SKM-1 (cell line): Measurements from ENCODE around the gene TTC16.

Source experiments
- DNase-seq: peaks from one replicate; lab custom pipeline; 2025; ENCODE audit not compliant: unreplicated experiment; lab: John Stamatoyannopoulos, UW

Gene TTC16

DNA sequence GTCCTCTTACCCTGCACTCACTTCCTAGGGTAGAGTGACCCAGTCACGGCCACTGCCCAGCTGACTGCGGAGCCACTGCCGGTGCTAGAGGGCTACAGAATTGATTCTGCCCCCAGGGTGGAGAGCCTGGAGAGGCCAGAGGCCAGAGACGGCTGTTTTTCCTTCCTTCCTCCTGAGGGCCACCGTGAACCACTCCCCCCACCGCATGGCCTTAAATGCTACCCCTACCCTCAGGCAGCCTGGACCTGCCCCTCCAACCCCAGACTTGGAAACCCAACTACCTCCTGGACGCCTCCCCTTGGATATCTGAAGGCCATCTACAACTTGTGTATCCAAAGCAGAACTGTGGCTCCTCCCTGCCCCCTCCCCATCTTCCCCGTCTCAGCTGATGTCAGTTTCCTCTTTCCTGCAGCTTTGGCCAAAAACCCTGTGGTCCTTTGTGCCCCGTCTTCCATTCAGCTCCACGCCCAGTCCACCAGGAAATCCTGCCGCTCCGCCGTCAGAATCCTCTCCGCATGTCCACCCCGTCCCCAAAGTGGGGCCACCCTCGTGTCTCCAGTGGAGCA, 46.3 kb downstream of the TTC16 start:
- DNase-seq, result peak; percentile 49

DNA sequence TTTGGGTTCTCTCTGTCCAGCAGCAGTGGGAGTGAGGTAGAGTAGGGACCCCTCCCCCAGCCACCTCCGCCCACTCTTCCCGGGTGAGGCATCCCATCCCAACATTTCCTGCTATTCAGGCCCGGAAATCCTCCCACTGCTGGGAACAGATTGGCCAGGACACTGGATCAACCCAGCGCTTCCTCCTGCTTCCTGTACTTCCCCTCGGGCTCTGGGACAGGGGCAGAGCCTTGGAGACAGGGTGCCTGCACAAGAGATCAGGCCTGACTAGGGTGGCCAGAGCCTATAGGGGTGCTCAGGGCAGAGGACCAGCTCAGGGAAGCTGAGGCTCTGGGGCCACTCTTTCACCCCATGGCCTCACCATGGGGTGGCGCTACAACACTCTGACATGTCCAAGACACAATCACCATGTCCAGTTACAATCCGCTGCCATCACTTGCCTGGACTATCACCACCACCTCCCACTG, 48.1 kb downstream of the TTC16 start:
- no peak for DNase-seq

DNA sequence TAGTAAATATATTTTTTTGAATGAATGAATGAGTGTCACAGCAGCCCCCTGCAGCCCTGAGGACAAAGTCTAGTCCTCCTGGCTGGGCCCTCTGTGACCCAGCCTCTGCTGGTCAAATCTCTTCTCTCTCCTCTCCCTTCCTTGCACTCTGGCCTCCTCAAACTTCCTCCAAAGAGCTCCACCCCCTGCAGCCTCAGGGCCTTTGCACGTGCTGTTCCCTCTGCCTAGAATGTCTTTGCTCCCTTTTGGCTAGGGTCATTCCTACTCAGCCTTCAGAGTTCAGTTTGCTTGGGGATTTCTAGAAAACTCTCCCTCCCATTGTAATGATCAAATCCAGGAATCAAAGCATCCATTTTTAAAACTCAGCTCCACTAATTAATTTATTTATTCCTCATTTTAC, 49.5 kb downstream of the TTC16 start:
- no peak for DNase-seq

DNA sequence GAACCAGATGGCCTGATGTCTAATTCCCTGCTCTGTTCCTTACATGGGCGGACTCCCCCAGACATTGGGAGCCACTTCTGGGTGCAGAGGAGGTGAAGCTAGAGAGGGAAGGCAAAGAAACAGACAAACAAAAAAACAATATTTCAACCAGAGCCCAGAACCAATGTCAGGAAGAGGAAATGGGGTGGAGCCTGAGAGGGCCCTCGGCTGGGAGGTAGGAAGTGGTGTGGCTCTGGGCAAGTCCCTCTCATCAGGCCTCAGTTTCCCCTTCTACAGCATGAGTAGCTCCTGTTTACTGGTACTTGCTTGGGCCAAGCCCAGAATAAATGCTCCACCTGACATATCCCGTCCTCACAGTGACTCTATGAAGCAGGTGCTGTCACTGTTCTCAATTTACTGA, 51.5 kb downstream of the TTC16 start:
- DNase-seq, result no peak

DNA sequence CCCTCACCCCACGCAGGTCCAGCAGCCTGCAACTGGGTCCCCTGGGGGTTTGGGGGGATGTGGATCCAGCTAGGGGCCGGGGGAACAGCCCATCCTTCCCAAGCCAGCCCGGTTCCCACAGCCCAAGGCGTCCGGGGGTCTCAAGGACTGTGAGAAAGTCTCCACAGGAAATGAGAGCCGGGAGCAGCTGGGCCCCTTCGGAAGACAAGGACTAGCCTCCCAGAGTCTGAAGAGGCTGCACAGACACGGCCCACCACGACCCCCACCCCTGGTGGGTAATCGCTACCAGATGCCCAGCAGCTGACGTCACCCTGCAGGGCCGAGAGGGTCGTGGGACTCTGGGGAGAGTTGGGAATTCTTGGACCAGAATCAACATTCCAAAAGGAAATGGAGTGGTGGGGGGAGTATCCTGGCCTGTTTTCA, 52.0 kb downstream of the TTC16 start:
- DNase-seq, result no peak

DNA sequence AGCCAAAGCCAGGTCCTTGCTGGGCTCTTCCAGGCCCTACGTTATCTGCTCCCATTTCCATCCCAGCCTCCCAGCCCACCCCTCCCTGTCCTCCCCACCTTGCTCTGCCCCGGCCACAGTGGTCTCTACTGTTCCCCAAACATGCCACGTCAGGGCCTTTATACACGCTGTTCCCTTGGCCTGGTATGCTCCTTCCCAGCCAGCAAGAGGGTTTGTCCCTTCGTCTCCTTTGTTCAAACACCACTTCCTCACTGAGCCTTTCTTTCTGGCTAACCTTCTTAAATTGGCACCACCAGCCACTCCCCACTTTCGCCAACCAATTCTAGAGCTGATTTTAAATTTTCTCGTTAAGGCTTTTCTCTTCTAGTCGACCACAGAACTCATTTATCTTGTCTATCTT, 52.8 kb downstream of the TTC16 start:
- DNase-seq, result no peak

DNA sequence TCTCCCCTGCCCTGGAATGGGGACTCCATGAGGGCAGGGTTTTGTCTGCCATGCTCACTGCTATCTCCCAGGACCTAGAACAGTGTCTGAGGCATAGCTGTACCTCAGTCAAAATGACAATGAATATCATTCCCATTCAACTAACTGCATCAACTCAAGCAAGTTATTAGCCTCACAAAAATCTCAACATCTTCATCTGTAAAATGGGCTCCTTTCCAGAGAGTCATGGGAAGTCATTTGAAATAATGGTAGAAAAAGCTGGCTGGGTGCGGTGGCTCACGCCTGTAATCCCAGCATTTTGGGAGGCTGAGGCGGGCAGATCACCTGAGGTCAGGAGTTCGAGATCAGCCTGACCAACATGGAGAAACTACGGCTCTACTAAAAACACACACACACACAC, 53.2 kb downstream of the TTC16 start:
- DNase-seq, result no peak

DNA sequence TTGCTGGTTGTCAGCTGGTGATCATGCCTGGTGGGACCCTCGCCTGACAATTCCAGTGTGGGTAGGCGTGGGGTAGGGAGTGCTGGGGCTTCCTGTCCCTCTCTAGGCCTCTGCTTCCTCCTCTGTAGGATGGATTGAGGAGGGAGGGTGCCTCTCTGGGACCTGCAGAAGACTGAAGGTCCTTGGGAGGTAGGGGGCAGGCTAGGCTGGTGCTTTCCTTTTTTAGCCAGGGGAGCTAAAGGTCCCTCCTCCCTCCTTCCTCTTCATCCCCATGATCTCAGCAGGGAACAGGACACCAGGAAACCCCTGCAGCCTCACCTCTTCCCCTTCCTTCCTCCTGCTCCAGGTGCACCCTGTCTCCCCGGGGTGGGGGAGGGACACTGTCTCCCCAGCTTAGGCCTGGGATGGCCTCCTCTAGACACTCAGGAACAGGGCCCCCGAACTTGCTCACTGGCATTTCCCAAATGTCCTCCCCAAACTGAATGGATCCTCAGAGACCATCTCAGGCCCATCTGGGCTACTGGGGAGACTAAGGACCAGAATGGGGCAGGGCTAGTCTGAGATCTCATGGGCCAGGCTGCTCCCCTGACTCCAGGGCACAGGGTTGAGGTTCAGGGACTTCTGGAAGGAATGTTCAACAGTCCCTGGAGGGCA, 54.2 kb downstream of the TTC16 start:
- DNase-seq, result no peak

DNA sequence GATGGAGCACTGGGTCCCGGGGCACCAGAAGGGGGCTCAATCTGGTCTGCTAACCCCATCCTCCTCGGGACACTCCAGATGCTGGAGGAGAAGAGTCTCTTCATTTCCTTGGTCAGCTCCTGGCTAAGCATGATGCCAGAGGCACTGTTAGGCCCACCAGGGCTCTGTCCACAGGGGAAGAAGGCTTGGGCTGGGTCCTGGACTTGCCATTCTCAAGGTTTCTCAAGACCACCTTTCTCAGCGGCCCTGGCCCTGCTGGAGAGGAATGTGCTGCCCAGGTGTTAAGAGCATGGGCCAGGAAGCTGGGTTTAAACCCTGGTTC, 54.7 kb downstream of the TTC16 start:
- no peak for DNase-seq

DNA sequence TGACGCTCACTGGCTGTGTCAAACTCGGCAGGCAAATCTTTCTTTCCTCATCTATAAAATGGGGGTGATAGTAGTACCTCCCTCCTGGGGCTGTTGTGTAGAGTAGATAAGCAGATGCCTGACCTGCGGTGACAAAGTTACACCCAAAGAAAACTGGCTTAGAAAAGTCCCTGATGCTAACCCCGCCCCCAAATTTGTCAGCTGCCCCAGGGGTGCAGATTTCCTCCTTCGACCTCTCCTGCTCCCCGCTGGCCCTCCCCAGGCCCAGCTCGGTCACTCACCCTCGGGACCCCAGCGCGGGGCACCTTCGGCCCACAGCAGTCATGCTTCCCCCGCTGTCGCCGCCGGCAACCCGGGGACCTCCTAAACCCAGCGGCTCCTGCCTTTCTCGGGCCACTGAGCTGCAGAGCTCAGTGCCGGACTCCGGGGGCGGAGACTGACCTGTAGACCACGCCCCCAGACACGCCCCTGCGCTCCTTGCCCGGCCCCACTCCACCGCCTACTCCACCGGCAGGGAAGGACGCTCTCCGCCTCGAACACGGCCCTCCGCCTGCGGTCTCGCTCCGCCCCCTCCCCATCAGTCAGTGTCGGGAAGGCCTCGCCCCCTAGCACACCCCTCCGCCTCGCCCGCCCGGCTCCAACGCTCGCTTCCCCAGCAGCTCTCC, 55.2 kb downstream of the TTC16 start:
- peak; percentile 91 for DNase-seq

DNA sequence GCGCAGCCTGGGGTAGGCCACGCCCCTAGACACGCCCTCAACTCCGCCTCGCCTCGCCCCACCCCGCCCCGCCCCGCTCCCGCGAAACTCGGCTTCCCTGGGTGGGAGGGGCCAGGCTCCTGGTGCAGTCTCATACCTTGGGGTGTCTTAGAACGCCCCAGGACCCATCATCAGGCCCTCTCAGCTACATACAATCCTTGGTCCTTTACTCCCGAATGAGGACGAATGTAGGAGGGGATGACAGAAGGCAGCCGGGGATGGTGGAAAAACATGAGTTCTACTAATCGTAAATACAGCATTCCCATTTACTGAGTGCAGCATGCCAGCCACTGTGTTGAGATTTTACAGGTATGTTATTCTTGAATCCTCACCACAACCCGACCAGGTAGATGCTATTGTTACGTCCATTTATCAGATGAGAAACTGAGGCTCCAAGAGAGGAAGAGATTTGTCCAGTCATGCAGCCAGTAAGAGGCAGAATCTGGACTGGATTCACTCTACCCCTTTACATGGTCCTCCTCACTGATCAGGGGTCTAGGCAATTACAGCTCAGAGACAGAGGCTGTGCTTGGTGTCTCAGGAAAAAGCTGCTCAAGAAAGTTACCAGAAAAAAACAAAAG, 55.8 kb downstream of the TTC16 start:
- no peak for DNase-seq

DNA sequence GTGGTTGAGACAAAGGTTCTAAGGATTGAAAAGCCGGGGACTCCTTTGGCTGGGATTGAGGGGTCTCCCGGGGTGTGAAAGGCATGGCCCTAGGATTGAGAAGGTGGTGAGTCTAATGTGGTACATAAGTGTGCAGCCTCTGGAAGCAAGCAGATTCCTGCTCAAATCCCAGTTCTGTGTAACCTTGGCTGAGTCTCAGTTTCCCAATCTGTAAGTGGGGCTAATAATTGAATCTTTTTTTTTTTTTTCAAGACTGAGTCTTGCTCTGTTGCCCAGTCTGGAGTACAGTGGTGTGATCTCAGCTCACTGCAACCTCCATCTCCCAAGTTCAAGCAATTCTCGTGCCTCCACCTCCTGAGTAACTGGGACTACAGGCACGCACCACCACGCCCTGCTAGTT, 56.7 kb downstream of the TTC16 start:
- DNase-seq, result no peak

DNA sequence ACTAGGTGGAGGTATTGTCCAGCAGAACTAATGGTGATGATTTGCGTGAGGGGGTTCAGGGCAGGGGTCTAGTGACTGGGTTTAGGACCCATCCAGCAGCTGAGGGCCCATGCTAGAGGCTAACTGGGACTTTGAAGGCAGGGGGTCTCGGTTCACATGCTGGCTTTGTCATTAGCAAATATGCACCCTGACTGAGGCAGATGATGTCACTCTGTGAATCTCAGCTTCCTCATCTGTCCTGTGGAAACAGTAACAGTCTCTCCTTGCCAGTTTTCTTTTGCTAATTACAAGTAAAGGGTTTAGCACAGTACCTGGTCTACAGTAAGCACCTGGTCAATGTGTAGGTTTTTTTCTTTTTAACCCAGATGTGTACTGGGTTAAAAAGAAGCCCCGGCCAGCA, 57.4 kb downstream of the TTC16 start:
- DNase-seq, result no peak

DNA sequence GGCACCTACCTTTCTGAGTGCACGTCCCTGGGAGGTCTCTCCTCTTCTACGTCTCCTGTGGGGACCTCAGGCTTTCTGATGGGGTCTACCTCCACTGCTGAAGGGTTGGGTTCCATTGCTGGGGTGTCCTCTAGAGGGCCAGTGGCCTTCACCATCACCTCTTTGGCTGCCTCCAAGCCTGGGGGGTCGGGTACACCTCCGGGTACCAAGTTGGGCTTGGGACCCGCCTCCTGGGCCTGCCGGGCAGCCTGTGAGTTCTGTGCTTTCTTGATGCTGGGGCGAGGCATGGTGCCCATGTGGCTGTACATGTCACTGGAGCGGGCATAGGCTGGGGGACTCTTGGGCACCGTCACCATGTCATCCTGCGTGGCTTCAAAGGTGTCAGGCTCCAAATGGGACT, 58.1 kb downstream of the TTC16 start:
- DNase-seq, result no peak

DNA sequence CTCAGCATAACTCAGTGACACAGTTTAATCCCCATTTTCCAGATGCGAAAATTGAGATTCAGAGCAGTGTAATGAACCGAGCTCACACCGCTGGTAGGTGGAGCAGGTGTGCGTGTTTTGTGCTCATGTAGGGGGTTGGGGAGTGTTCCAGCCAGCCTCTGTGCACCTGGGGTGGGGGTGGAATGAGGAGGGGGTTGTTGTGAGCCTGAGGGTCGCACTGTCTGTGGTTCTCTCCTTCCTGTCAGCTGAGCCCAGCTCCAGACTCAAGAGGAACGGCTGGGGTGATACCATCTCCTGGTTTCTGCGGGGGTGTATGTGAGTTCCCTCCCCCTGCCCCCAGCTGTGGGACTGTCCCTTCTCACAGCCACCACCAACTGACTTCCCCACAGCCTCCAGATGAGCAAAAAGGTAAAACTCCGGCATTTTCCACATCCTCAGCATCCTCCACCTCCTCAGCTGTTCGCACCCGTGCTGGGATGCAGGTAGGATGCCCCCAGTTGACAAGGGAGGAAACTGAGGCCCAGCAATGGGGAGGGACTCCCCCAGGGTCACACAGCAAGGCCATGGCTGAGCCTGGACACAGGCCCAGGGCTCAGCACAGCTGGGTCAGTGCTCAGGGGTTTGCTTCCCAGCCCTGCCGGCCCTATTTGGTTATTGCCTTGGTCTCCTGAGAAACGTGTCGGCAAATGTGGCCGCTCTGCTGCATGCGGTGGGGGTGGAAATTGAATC, 60.5 kb downstream of the TTC16 start:
- DNase-seq, result peak; percentile 64

DNA sequence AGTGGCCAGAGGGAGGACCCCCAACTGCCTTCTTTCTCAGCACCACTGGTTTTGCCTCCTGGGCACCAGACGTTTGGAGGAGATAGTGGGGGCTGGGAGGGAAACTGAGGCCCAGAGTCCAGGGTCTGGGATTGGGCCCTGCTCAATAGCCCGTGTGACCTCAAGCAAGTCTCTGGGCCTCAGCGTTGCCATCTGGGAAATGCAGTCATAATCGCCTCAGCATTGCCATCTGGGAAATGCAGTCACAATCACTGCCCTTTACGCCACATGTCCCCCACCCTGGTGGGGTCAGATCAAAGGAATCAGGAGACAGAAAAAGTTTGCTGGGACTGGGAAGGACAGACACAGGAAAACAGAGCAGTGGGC, 61.0 kb downstream of the TTC16 start:
- DNase-seq, result no peak

DNA sequence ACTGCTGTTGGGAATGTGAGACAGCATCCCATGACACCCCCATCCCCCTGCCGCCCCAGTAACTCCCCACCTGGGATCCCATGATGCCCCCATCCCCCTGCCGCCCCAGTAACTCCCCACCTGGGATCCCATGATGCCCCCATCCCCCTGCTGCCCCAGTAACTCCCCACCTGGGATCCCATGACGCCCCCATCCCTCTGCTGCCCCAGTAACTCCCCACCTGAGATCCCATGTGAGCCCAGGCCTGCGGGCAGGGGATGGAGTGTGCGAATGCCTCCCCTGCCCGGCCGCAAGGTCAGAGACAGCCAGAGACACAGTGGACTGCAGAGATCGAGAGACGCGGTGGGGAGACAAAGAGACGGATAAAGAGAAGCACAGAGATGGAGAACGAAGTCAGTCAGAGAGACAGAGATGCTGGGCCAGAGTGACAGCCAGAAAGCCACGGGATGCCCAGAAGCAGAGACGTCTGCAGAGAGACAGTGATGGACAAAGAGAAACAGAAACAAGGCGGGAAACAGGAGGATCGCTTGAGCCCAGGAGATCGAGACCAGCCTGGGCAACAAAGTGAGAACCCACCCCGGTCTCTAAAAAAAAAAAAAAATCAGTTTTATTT, 61.6 kb downstream of the TTC16 start:
- DNase-seq, result no peak

DNA sequence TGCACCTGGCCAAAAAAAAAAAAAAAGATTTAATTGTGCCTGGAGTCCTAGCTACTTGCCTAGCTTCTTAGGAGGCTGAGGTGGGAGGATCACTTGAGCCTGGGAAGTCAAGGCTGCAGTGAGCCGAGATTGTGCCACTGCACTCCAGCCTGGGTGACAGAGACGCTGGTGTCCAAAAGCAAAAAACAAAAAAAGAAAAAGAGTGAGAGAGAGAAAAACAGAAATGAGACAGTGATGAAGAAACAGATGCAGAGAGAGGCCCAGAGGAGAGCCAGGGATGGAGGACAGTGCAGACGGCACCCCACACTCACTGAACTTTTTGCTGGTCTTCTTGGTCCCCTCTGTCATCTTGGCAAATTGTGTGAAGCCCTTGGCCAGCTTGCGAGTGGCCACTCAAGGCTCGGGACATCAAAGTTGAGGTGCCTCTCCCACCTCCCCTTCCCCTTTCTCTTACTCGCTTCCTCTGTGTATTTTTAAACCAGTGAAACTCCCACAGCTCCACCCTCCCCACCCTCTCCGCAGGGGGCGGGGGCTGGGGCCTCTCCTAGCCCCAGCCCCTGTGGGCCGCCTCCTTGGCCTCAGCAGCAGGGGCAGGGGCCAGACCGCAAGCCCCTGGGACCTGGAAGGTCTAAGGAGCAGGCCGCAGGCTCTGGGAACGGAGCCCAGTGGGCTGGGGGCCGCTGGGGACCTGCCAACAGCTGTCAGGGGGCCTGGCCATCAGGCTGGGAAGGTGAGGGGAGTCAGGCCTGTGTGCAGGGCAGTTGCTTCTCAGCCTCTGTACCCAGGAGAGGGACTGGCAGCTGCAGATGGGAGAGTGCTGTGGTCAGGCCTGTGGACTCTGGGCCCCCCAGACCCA, 62.6 kb downstream of the TTC16 start, which contains the start of gene SH2D3C:
Gene SH2D3C, minus strand, starts transcription at position 387 of the 856 bp plus-strand sequence. Its CDS starts 39 bp downstream, at position 348.
- peak; percentile 35 for DNase-seq

DNA sequence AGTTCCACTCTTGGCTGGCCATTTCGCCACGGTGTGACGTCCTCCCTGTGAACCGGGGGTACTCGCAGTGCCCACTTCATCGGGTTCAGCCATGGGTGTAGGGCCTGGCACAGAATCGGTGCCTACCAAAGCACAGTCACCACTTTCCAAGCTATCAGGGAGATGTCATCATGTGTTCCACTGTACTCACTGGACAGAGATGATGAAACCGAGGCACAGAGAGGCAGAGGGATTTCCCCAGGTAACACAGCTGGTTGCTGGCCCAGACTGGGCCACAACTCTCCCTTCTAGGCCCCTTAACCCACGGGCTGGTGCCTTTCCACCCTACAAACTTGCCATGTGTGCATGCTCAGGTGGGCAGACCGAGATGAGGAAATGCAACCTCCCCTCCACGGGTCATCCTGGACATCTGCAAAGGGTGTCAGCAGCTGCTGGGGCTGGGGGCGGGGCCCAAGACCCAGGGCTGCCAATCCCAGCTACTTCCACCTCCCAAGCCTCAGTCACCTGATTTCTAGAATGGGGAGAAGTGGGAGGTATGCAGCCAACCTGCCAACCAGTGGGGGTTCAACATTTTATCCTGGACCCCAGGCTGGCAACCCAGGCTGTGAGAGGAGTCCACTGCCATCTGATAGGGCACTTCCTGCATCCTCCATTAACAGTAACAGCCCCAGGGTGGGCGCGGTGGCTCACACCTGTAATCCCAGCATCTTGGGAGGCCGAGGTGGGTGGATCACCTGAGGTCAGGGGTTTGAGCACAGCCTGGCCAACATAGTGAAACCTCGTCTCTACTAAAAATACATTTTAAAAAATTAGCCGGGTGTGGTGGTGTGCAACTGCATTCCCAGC, 63.5 kb downstream of the TTC16 start:
- DNase-seq, result peak; percentile 65
